ENCODE data around the gene URGCP.
"Not testable (repeated sequence)": the region's sequence is repeated elsewhere in the genome, so short reads cannot be mapped to it uniquely, and the experiment has no call there.

URGCP gene

GRCh38 chr7:43922726-43923125 is 16.3 kb upstream of the URGCP start:
- no peak for DNase-seq
- intact Hi-C loops (cut with DNase I) = no loop called here

- intact Hi-C loops (cut with DNase I) = no loop called here
- DNase-seq = no peak
These were observed 15.0 kb upstream of the URGCP start for GRCh38 chr7:43921423-43921822.

- intact Hi-C loops (cut with DNase I) = no loop called here
- no peak for DNase-seq
These were observed 9.5 kb upstream of the URGCP start for GRCh38 chr7:43915907-43916306.

GRCh38 chr7:43914795-43915194 is 8.4 kb upstream of the URGCP start:
- no peak for DNase-seq

GRCh38 chr7:43905956-43906330 is 453 bp downstream of the URGCP start:
- intact Hi-C loops (cut with DNase I) = no loop called here
- DNase-seq = peak in 40 of 42 donors; percentile 19 to 67 (median 41)

More at GRCh38 chr7:43914795-43915194, 8.4 kb upstream of the URGCP start:
- intact Hi-C loops (cut with DNase I) = no loop called here

GRCh38 chr7:43905209-43905946 is 1.0 kb downstream of the URGCP start:
- peak in 7 of 42 donors; percentile 17 to 66 (median 40) for DNase-seq
- intact Hi-C loops (cut with DNase I) = no loop called here

- no peak for DNase-seq
- intact Hi-C loops (cut with DNase I) = no loop called here
These were observed 1.7 kb downstream of the URGCP start for GRCh38 chr7:43904533-43905208.

- intact Hi-C loops (cut with DNase I) = no loop called here
- DNase-seq = no peak
These were observed 3.8 kb downstream of the URGCP start for GRCh38 chr7:43902542-43903054.

- intact Hi-C loops (cut with DNase I); DNase-seq: not testable (repeated sequence)
These were observed 7.8 kb downstream of the URGCP start for GRCh38 chr7:43898571-43898970.

GRCh38 chr7:43895847-43896415 is 10.5 kb downstream of the URGCP start:
- no peak for DNase-seq
- intact Hi-C loops (cut with DNase I) = no loop called here

- intact Hi-C loops (cut with DNase I) = no loop called here
- DNase-seq = no peak
These were observed 15.1 kb downstream of the URGCP start for GRCh38 chr7:43891069-43891955.

- DNase-seq = no peak
- intact Hi-C loops (cut with DNase I) = no loop called here
These were observed 15.9 kb downstream of the URGCP start for GRCh38 chr7:43890468-43890867.

GRCh38 chr7:43888993-43889945 is 17.1 kb downstream of the URGCP start:
- DNase-seq = peak in 3 of 42 donors; percentile 36 to 54 (median 40)

GRCh38 chr7:43884617-43885016 is 21.8 kb downstream of the URGCP start:
- no peak for DNase-seq
- intact Hi-C loops (cut with DNase I) = no loop called here

More at GRCh38 chr7:43888993-43889945, 17.1 kb downstream of the URGCP start:
- intact Hi-C loops (cut with DNase I) = no loop called here

- intact Hi-C loops (cut with DNase I) = no loop called here
- no peak for DNase-seq
These were observed 22.2 kb downstream of the URGCP start for GRCh38 chr7:43884209-43884608.

GRCh38 chr7:43880596-43880995 is 25.8 kb downstream of the URGCP start:
- intact Hi-C loops (cut with DNase I) = no loop called here
- DNase-seq = no peak

GRCh38 chr7:43879477-43879876 is 26.9 kb downstream of the URGCP start:
- DNase-seq = no peak
- intact Hi-C loops (cut with DNase I) = no loop called here

- intact Hi-C loops (cut with DNase I) = no loop called here
- no peak for DNase-seq
These were observed 27.5 kb downstream of the URGCP start for GRCh38 chr7:43878867-43879266.

All from head of caudate nucleus (tissue), 42 donors.